ENCODE measurements around the gene KRTAP25-1. TPM values are rescaled to one million over a fixed set of nuclear protein-coding genes. Genes with fewer than 3 reads are reported as not detected.

Gene KRTAP25-1, protein sequence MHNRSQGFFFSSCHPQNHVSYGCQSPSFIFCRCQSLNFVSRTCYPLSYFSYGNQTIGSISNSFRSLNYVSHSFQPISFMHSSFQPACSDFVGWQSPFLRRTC
- total RNA-seq (2014; rRNA removed; shearing (Covaris generic)) = not detected in 2 replicates

DNA sequence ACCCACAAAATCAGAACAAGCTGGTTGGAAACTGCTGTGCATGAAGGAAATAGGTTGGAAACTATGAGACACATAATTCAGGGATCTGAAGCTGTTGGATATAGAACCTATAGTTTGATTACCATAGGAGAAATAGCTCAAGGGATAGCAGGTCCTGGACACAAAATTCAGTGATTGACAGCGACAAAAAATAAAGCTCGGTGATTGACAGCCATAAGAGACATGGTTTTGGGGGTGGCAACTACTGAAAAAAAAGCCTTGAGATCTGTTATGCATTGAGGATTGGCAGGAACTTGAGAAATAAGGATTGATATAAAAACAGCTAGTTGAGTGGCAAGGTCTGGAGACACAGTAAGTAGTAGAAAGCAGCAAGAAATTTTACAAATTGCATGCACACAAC lies at the start of gene KRTAP25-1:
Gene KRTAP25-1, minus strand, starts transcription at position 300 of the 400 bp plus-strand sequence. Its CDS starts 24 bp downstream, at position 276.

DNA sequence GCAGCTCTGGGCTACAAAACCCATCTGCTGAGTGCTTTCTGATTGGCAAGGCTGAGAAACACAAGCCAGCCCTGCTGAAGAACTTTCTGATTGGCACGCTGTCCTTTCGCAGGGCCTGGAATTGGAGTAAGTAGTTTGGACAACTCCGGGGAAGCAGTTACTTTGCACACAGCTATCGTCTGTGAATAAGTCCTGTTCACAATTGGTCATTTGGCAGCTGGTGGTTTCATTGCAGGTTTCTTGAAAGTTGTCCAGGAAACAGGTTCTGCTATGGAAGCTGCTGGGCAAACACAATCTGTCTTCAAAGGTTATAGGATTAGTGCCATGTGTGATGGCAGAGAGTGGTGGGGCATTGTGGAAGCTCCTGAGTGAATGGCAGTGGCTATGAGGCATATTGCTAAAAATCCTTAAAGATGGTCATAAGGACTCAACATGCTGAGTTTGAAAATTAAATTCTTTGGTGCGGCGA lies 48.0 kb upstream of the KRTAP25-1 start, which contains the start of gene KRTAP27-1:
Gene KRTAP27-1, minus strand, starts transcription at position 419 of the 469 bp plus-strand sequence. Its CDS starts 26 bp downstream, at position 393.

DNA sequence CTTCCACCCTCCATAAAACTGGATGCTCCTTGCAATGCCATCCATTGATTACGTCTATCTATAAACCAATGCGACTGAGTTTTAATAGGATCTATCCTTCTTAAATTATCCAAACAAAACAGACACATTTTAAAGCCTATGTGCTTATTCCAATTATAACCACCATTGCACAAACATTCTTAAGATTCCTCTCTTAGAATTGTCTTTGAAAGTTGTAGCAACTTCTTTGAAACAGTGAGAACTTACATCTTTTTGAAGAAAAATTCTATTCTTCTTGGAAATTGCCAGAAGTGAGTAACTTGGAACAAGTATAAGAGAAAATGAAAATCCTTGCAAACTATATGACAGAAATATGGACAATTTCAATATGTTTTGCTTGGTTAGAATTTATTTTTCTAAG lies 30.9 kb upstream of the KRTAP25-1 start, which contains the start of gene KRTAP26-1:
Gene KRTAP26-1, minus strand, starts transcription at position 101 of the 400 bp plus-strand sequence. CDS start 280 bp downstream, outside the sequence.

DNA sequence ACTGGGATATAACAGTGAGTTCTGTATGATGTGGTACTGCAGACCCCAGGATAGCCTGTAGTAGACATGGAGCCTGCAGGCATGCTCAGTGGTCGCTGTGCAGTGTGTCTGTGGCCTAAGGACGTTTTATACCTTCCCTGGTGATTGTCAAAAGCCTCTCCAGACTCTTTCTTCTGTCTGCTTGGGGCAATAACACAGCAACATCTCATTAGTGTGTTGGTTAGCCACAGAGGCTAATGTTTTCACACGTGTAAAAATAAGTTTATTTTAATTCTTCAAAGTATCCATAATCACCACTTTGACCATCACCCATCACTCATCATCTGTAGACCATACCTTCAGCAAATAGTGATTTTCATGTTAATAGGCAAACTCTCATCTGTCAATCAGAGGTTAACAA lies 6.5 kb downstream of the KRTAP25-1 start, which contains the start of gene KRTAP24-1:
Gene KRTAP24-1, minus strand, starts transcription at position 101 of the 400 bp plus-strand sequence. Its CDS starts 18 bp downstream, at position 83.

Other genes with a start within 250 kb of the KRTAP25-1 start
- gene CLDN17, start 122.7 kb downstream of the KRTAP25-1 start, total RNA-seq (2014; rRNA removed; shearing (Covaris generic)) = not detected in 2 replicates
- gene CLDN8, start 73.4 kb downstream of the KRTAP25-1 start, total RNA-seq (2014; rRNA removed; shearing (Covaris generic)) = not detected in 2 replicates
- not detected in 2 replicates for gene KRTAP24-1, start 6.6 kb downstream of the KRTAP25-1 start, total RNA-seq (2014; rRNA removed; shearing (Covaris generic))
- not detected in 2 replicates for gene KRTAP26-1, start 30.8 kb upstream of the KRTAP25-1 start, total RNA-seq (2014; rRNA removed; shearing (Covaris generic))
- not detected in 2 replicates for gene KRTAP27-1, start 48.2 kb upstream of the KRTAP25-1 start, total RNA-seq (2014; rRNA removed; shearing (Covaris generic))
- not detected in 2 replicates for gene KRTAP23-1, start 59.1 kb upstream of the KRTAP25-1 start, total RNA-seq (2014; rRNA removed; shearing (Covaris generic))
- not detected in 2 replicates for gene KRTAP13-2, start 82.8 kb upstream of the KRTAP25-1 start, total RNA-seq (2014; rRNA removed; shearing (Covaris generic))
- gene KRTAP13-1, start 106.5 kb upstream of the KRTAP25-1 start, total RNA-seq (2014; rRNA removed; shearing (Covaris generic)) = not detected in 2 replicates
- gene KRTAP13-3, start 136.4 kb upstream of the KRTAP25-1 start, total RNA-seq (2014; rRNA removed; shearing (Covaris generic)) = not detected in 2 replicates
- gene KRTAP13-4, start 140.7 kb upstream of the KRTAP25-1 start, total RNA-seq (2014; rRNA removed; shearing (Covaris generic)) = not detected in 2 replicates
- not detected in 2 replicates for gene KRTAP15-1, start 150.8 kb upstream of the KRTAP25-1 start, total RNA-seq (2014; rRNA removed; shearing (Covaris generic))
- gene KRTAP19-1, start 190.9 kb upstream of the KRTAP25-1 start, total RNA-seq (2014; rRNA removed; shearing (Covaris generic)) = not detected in 2 replicates
- not detected in 2 replicates for gene KRTAP19-2, start 197.9 kb upstream of the KRTAP25-1 start, total RNA-seq (2014; rRNA removed; shearing (Covaris generic))
- gene KRTAP19-3, start 202.5 kb upstream of the KRTAP25-1 start, total RNA-seq (2014; rRNA removed; shearing (Covaris generic)) = not detected in 2 replicates
- gene KRTAP19-4, start 207.7 kb upstream of the KRTAP25-1 start, total RNA-seq (2014; rRNA removed; shearing (Covaris generic)) = not detected in 2 replicates
- gene KRTAP19-5, start 212.6 kb upstream of the KRTAP25-1 start, total RNA-seq (2014; rRNA removed; shearing (Covaris generic)) = not detected in 2 replicates